Adrenal gland (tissue), 5 donors: ENCODE results near the gene ARHGEF11.

Source experiments
- CTCF ChIP-seq, 6 experiments: fragments of 450-650 bp in 4 of 6; fragments of 200-600 bp in 2 of 6; sonication (generic) in 1 of 6; IDR thresholded peaks; 1 replicate in 5 of 6; 2 replicates in 1 of 6; pipeline versions ENCODE4 v1.5.1 to v1.8.0; 2016 to 2021; ENCODE audit warnings: antibody characterized with exemption in 6 of 6, mild to moderate bottlenecking in 2 of 6, moderate library complexity in 1 of 6
- POLR2A ChIP-seq, 2 donors: fragments of 450-650 bp; IDR thresholded peaks; one replicate each; pipeline ENCODE4 v1.6.1; 2017; ENCODE audit warnings: antibody characterized with exemption in 2 of 2, mild to moderate bottlenecking in 2 of 2, moderate library complexity in 1 of 2
- donor health status: DM: no; HTN: no; CAD: no.

GRCh38 chr1:156894001-156894400, 151.5 kb downstream of the ARHGEF11 start:
- TF ChIP-seq POLR2A (IDR thresholded peaks at IDR 0.05) (no peak), CTCF (IDR thresholded peaks at IDR 0.05) (no peak)
